Activated CD4-positive, alpha-beta T cell treated with anti-CD3 and anti-CD28 coated beads, Interleukin-2, Interleukin-4, amounts not matched to agents 100 ng/mL and 50 ng/mL, durations not matched to agents 16 hours and 8 hours (primary cell): ENCODE data around the gene OR4S1.
"Not testable (repeated sequence)": the region's sequence is repeated elsewhere in the genome, so short reads cannot be mapped to it uniquely, and the experiment has no call there.

ENCODE experiments used
- DNase-seq: peaks from one replicate; pipeline ENCODE4 v3.0.0-alpha.2; 2020; ENCODE audit warnings: low spot score

The OR4S1 gene, protein sequence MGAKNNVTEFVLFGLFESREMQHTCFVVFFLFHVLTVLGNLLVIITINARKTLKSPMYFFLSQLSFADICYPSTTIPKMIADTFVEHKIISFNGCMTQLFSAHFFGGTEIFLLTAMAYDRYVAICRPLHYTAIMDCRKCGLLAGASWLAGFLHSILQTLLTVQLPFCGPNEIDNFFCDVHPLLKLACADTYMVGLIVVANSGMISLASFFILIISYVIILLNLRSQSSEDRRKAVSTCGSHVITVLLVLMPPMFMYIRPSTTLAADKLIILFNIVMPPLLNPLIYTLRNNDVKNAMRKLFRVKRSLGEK

DNA sequence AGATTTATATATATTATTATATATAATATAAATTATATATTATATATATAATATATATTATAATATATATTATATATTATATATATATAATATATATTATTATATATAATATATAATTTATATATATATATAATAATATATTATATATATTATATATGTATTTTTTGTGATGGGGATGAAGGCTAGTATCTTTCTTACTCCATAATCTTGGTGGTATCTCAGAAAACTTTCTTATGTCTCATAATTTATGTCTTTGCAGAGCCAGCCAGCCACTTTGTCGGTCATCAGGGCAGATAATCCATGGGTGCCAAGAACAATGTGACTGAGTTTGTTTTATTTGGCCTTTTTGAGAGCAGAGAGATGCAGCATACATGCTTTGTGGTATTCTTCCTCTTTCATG, at the start of gene OR4S1:
Gene OR4S1 (plus strand): TSS at position 301 of the 400 bp plus-strand sequence. CDS start 0 bp downstream, at position 301.
- DNase-seq, result no peak

DNA sequence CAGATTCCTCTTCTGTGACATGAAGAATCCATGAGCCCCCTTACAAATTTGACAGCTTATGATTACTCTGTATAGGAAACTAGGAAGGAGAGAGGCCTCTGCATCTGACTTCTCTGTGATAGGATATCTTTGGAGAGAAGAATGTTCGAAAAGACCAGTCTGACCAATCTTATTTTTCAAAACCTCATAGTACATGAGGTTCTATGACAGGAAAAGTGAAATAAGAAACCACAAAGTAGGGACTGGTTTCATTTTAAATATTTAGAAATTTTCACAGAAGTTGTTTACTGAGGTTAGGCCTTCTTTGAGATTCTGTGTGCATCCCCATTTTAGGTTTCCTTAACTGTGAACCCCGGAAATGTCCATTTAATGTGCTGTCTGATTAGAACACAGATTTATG, 44.4 kb upstream of the OR4S1 start:
- DNase-seq, result no peak

DNA sequence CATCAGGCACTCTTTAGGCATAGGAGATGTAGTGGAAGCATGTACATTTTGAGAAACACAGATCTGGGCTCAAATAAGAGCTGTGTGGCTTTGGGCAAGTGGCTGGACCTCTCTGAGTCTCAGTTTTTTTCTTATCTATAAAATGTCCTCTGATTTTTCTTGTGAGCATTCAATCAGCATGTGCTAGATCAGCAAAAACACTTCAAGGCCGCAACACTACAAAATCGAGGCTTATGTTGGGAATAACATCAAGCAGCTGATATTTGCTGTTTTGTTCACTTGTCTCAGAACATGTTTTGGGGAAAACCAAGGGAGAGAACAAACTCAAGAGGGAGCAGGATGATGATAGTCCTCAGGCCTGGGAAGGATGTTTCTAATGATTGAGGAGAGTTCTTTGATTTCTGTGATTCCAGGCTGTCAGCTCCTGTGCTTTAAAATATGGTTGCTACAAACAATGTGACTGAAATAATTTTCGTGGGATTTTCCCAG, 42.6 kb upstream of the OR4S1 start, which contains the start of gene OR4X1:
Gene OR4X1 (plus strand): TSS at position 439 of the 489 bp plus-strand sequence. CDS start 0 bp downstream, at position 439.
- DNase-seq, result no peak

DNA sequence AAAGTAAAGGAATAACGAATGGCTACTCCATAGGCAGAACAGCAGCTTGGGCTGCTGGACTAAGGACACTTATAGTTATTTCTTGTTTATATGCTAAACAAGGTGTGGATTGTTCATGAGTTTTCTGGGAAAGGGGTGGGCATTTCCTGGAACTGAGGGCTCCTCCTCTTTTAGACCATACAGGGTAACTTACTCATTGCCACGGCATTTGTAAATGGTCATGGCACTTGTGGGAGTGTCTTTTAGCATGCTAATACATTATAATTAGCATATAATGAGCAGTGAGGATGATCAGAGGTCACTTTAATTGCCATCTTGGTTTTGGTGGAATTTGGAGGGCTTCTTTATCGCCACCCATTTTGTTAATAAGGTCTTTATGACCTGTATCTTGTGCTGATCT, 35.4 kb upstream of the OR4S1 start:
- no peak for DNase-seq

DNA sequence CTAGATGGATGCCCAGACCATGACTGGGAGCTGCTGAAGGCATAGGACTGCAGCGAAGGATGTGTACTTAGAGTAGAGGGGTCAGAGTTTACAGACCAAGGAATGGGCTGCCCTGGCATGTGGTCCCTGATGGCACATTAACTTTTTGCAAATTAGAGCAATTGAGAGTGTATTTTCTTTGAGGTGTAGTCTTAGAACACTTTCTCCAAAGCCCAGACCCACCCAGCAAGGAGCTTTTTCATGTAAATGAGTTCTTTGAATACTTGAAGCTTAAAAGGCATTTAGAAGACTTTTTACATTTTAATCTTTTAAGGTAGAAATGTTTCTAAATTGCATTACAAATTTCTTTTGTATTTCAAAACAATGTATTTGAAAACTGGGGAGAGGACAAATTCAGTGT, 33.4 kb upstream of the OR4S1 start:
- no peak for DNase-seq

DNA sequence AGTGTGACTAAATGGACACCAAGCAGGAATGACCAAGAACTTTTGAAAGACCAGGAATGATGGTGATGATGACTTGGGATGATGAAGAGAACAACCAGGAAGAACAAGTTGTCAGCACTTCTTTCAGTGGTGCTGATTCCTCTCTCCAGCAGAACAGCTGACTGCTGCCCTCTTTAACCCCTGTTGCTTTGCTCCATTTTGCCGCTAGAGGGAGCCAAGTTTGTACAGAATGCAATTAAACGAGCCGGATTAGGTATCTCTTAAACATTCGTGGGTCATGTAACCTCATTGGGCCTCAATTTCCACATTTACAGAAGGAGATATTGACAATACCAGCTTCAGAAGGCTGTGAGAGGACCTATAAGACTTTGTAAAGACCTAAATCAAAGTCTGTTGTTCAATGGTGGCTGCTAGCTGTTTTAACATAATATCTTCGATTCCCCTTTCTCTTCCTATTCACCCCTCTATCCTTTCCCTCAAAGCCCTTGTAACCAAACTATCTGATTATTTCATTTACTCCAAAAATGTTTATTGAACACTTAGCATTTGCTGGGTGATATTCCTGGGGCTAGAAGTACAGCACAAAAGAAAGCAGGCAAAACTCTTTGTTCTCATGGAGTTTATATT, 1.9 kb downstream of the OR4S1 start:
- DNase-seq, result peak; percentile 73

DNA sequence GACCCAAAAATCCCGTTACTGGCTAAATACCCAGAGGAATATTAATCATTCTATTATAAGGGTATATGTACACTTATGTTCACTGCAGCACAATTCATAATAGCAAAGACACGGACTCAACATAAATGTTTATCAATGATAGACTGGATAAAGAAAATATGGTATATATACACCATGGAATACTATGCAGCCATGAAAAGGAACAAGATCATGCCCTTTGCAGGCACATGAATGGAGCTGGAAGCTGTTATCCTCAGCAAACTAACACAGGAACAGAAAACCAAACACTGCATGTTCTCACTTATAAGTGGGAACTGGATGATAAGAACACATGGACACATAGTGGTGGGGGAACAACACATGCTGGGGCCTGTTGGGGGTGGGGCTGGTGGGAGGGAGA, 7.6 kb downstream of the OR4S1 start:
- DNase-seq, result not testable (repeated sequence)

DNA sequence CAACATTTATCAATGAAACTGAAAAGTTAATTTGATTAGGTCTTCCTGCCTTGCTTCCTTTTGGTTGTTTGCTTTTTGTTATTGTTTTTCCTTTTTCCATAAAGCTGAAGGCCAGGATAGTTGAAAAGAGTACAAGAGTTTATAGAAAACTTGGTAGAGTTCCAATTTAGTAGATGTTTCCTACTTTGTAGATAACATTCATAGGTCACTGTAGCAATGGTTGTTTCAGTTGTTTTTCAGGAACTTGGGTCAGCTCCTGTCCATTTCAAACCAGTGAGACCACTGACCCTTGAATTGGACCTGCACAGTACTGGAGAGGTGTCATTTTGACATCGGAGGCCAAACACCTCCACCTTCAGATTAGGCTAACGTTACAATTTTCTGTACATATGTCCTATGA, 13.8 kb downstream of the OR4S1 start:
- not testable (repeated sequence) for DNase-seq

DNA sequence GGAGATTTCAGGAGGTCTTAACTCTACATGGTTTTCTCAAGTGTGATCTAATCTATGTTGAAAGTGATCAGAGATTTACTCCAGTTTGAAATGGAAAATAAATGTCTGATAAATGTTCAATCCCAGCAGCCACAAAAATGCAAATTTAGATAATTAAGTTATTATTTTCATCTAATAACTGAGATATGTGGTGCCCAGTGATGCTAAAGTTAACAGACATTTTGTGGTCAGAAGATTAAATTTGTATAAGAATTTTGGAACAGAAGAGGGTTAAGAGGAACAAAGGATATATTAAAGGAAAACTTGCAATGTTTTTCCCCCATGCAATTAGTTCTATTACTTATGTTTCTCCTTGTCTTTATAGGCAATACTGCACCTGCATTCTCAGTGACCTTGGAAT, 18.6 kb downstream of the OR4S1 start, which contains the start of gene OR4C3:
Gene OR4C3 (plus strand): TSS at position 301 of the 400 bp plus-strand sequence. CDS start 102 bp downstream, outside the sequence.
- not testable (repeated sequence) for DNase-seq

DNA sequence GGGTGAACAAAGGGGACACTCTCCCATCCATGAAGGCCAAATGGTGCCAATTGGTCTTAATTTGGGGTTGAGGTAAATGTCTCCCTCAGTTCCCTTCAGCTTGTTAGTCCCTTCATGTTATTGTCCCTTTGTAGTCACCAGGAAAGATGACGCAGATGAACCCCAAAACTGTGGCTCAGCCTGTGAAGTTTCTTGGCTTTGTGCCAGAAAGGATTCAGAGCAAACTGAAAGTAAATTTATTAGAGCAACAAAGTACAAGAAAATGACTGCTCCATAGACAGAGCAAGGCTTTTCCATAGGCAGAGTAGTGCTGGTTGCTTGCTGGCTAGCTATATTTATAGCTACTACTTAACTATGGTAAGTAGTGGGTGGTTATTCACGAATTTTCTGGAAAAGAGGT, 35.4 kb downstream of the OR4S1 start:
- no peak for DNase-seq

DNA sequence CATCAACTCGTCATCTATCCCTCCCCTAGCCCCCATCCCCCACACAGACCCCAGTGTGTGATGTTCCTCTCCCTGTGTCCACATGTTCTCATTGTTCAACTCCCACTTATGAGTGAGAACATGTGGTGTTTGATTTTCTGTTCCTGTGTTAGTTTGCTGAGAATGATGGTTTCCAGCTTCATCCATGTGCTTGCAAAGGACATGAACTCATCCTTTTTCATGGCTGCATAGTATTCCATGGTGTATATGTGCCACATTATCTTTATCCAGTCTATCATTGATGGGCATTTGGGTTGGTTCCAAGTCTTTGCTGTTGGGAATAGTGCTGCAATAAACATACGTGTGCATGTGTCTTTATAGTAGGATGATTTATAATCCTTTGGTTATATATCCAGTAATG, 36.5 kb downstream of the OR4S1 start:
- not testable (repeated sequence) for DNase-seq

DNA sequence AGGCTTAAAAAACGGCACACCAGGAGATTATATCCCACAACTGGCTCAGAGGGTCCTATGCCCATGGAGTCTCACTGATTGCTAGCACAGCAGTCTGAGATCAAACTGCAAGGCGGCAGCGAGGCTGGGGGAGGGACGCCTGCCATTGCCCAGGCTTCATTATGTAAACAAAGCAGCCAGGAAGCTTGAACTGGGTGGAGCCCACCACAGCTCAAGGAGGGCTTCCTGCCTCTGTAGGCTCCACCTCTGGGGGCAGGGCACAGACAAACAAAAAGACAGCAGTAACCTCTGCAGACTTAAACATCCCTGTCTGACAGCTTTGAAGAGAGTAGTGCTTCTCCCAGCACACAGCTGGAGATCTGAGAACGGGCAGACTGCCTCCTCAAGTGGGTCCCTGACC, 40.3 kb downstream of the OR4S1 start:
- DNase-seq, result not testable (repeated sequence)

DNA sequence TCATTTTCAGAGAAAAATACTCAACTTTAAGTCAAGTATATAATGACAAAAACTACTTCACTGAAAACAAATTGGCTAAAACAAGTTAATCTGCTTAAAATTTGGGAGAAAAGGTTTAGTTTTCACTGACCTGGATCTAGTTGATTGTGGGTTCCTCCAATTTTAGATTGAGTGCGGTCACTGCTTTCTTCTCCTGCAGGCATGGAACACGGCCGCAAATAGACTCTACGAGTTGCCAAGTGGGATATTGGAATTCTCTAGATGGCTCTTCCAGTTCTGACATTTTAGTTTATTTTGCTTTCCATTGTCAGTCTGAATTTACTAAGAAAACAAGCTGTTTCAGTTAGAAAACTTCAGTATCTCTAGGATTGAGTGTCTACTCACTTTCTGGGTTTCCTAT, 48.0 kb downstream of the OR4S1 start:
- DNase-seq, result no peak

DNA sequence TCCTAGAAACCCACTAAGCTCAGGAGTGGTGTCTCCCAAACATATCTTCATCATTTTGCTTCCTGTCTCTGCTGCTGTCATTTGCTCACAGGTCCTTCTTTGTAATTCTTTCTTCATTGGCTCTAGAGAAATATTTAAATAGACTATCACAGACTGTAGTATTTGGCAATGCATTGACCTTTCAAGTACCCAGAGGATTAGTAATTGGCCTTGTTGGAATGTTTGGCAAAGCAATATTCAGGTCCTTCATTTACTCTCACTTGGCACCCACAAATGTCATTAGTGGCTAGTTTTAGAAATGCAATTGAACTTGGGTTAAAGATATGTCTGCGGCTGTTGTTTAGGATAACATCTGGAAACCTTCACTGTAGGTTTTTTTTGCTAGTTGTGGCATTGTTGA, 48.7 kb downstream of the OR4S1 start:
- no peak for DNase-seq
